Measurements from ENCODE around the gene IFRD2. TPM values are rescaled to one million over a fixed set of nuclear protein-coding genes. Genes with fewer than 3 reads are reported as not detected.

Gene IFRD2
- total and polyA plus RNA-seq, 2 of the 8 experiments (the other 6 are each of a cell fraction or from before 2014, with no cell fraction given): 76.7 to 88.8 TPM

- TF ChIP-seq CREB1 (IDR thresholded peaks at IDR 0.05) (no peak), EZH2 (IDR thresholded peaks at IDR 0.05; ENCODE audit: low read depth, low read length, severe bottlenecking) (no peak)
Measured at GRCh38 chr3:50255251-50255615, 37.0 kb downstream of the IFRD2 start (continued).

Measured in H1 (cell line).